Measurements from ENCODE around the gene ADAM19.

The ADAM19 gene

DNA sequence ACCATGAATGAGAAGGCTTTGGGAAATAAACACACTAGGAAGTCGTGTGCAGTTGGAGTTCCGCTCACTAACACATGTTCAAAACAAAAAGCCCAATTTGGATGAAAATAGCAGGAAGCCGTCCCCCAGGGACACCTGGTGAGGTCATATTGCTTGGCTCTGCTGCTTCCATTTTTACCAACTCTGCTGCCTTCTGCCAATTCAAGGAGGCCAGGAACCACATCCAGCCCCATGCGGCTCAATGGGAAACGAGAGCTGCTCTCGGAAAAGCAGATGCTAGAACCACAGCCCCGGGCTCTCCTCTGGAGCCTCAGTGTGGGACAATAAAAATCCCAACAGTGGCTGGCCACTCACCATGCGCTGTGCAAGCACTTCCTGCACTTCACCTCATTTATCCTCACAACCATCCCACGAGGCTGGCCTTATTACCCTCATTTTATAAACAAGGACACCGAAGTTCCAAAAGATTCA is 13.4 kb downstream of the ADAM19 start:
- DNase-seq = no peak

DNA sequence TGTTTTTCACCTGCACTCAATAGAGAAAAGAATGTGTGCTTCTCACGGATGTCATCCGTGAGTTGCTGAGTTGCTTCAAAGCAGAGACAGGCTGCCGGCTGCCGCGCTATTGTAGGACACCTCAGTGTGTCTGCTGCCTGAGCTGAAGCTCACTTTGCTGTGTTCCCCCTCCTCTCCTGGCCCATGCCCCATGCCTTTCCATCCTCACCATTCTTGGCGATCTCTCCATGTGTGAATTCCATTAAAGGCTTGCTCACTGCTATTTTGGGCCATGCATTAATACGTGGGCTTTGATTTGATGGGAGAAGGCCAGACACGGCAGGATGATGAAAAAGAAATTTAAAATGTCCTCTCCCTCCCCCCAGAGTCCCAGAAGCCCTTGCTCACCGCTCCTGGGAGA is 14.5 kb downstream of the ADAM19 start:
- DNase-seq = no peak

DNA sequence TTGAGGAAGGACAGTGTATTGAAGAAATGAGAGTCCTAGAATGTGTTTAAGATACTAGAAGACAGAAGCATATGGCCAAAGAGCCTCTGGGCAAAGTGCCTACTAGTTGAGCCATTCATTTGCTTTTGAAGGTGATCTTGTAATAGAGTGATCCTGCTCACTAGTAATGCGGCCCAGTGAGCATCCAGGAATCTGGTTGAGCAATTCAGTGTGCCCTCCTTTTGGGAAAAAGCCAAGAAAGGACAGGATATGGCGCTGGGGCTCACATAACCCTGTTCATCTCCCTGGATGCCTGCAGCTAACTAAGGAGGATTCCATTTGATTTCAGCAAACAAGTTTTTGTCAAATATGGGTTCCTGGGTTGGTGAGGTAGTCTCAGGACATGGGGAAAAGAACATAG is 16.3 kb downstream of the ADAM19 start:
- no peak for DNase-seq

DNA sequence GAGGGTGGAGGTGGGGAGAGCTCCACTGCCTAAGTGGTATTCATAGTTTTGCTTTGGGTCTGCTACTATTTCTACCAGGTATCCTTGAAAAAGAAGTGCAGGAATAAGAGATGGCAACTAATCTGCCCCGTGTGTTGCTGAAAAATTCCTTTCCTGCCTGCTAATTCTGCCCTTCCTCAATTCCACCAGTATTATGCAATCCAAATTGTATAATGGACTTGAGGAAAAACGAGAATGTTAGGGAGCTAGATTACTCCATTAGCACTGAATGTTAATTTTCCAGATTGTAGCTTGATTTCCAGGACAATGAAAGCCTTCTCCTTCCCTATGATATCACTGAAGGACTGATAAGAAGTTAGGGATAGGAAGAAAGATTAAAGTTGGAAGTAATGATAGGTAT is 16.9 kb downstream of the ADAM19 start:
- DNase-seq = no peak

GRCh38 chr5:157558041-157558595 is 17.5 kb downstream of the ADAM19 start:
- no peak for DNase-seq

GRCh38 chr5:157556615-157557418 is 18.8 kb downstream of the ADAM19 start:
- DNase-seq = no peak

DNA sequence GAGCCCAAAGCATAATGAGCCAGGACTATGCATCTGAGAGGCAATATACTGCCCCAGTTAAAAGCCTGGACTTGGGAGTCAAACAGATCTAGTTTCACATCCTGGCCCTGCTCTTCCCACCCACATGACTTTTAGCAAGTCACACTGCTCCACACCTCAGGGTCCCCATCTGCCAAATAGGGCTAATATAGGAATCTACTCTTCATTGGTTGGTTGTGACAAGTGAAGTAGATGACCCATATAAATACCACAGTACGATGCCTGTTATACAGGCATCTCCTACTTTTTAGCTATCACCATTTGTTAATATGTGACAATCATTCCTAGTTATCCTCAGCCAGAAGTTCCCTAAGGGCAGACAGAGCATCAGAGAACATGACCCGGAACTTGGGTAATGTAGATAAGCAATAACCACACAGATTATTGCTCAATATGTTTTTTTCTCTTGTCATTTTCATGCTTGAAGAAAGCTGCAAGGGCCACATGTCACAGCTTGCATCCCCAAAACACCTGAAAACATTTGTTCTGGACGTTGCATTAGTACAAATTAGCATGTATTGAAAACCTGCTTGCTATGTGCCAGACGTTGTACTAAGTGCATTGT is 20.4 kb downstream of the ADAM19 start:
- DNase-seq = no peak

GRCh38 chr5:157554179-157555036 is 21.2 kb downstream of the ADAM19 start:
- DNase-seq = no peak

DNA sequence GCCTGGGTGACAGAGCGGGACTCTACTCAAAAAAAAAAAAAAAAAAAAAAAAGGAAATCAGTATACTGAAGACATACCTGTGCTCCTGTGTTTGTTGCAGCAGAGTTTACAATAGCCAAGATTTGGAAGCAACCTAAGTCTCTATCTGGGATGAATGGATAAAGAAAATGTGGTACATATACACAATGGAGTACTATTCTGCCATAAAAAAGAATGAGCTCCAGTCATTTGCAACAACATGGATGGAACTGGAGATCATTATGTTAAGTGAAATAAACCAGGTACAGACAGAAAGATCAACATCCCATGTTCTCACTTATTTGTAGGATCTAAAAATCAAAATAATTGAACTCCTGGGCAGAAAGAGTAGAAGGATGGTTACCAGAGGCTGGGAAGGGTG is 22.9 kb downstream of the ADAM19 start:
- DNase-seq = no peak

- no peak for DNase-seq
These were observed 24.9 kb downstream of the ADAM19 start for GRCh38 chr5:157550663-157551062.

GRCh38 chr5:157549954-157550549 is 25.5 kb downstream of the ADAM19 start:
- no peak for DNase-seq

DNA sequence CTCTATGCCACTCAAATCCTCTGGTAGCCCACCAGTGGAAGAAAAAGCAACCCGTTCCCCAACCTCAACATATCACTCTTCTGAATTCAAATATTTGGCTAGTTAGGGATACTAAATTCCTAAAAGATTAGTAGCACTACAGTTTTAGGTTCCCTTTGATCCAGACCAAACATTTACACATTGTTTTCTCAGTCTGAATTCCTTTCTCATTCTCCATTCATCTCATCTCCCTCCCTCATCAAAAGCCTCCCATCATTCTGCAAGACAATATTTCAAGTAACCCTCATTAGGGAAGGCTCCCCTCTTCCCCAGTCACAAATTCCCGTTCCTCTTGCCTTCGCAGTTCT is 26.3 kb downstream of the ADAM19 start:
- no peak for DNase-seq

DNA sequence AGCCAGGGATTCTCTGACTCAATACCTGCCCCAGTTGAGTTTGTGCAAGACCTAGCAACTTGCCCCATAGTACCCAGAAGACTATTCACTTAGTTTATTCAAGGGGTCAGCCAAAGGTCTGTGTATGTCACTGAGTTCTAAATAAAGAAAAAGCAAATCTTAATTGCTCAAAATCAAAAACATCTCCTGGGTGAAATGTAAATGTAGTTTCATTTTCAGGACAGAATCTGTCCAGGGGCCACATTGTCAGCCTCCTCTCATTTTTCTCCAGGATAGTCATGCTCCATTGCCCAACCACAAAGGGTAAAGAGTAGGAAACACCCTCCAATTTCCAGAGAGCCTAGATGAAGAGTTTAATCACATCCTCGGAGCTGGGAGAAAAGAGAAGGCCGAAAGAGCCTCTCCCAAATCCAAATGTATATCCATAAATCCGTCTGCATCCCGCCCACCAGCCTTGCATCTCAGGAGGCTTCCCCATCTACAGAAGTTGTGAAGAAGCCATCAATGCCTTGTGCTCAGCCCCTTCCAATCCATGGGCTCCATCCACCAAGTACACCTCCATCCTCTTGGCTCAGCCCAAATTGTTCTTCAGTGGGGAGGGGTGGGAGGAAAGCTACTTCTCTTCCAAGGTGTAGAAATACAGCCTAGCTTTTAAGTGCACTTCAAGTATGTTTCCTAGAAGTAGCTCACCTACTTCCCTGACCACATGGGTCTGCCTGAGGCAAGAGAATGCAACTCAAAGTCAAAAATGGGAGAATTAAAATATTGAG is 26.9 kb downstream of the ADAM19 start:
- no peak for DNase-seq

- DNase-seq = no peak
These were observed 27.5 kb downstream of the ADAM19 start for GRCh38 chr5:157547941-157548512.

DNA sequence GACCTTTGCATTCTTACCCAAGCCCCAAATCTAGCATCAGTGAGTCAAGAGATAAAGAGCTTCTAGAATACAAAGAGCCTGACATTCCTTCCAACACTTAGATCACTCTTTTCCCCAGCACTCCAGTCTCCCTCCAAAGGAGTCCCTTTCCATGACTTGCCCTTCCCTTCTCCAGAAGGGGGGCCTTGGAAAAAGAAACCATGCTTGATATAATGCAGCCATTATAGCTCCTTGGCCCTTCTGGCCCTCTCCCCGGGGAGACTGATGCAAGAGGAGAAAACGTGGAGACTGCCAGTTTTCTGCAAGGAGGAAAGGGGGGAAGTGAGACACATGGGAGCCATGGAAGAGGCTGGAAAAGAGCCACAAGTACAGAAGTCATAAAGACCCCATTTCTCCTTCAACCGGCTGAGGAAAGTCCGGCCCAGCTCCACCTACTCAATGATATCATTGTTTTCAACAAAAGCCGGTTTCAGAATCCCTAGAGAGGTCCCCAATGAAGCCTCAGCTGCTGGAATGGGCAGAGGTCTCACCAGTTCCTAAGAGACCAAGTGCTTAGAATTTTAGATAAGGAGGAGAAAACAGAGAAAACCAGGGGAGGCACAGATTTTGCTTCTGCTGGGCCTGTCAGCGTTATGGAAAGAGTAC is 29.0 kb downstream of the ADAM19 start:
- DNase-seq = no peak

DNA sequence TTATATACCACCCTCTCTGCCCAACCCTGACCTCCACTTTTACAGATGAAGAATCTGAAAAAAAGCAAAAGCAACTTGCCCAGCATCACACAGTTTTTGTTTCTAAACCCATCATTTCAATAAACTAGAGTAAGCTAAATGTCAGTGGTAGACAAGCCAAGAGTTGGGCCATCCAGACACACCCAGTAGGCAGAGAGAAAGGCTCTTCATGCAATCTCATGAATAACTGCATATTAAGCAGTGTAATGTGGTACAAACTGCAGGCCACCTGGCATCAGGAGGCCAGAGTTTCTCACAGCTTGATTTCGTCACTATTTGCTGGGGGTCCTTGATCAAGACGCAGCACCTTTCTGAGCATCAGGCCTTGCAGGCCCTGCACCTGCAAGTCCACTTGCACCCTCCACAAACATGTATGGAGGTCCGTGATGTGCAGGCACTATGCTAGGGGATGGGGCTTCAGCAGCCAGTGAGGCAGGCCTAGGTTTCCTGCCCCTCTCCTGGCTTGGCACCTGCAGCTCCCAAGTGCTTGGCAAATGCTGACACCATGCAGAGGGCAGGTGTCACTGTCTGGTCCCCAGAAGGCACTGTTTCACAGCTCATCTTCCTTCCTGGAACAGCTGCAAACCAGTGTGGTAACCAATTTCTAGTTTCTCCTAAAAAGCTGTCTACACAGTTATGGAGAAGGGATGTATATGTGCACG is 29.8 kb downstream of the ADAM19 start:
- no peak for DNase-seq

DNA sequence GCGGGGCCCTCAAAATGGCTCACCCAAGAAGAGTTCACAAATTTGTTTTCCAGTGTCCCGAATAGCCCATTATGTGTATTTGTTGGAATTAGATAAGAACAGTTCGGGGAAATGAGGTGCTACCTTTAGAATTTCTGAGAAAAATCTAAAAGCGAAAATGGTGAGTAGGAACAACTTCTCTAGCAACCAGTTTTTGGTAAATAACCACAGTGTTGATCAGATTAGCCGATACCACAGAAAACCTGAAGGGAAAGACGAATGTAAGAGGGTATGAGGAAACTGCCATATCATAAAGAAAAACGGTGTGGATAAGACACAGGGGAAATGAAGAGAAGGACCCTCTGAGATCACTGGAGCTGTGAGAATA is 31.0 kb downstream of the ADAM19 start:
- DNase-seq = no peak

DNA sequence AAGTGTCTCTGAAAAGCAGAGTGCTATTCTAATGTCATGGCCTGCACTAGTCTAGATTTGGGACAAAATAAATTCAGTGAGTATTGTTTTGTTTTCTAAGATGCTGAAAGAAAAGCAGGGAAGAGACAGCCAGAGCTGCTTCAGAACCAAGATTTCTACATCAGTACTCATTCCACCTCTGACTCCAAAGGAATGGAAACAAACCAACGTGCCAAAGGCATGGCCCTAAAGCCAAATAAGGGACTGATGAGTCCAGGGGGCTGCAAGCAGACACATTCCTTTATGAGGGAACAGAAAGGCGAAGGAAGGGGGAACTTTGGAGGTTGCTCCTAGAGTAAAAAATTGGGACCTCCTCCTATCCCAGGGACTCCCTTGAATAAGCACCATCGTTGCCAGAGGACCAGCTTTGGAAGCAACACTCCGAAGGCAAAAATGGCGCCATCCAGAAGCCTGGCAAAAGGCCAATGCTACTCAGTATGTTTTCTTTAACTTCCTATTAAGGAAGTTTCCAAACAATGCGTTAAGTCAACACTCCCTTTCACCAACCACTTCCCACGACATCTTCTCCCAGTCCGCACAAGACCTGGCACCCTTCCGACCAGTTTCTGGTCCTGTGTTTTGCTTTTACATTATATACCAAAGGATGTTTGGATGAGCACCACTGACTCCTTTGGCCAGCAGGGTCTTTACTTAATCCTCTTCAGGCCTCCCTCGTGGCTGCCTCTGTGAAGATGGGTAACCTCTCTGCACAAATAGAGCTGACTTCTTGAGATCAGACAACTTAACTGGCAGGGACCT is 31.6 kb downstream of the ADAM19 start:
- no peak for DNase-seq

GRCh38 chr5:157542282-157543000 is 33.1 kb downstream of the ADAM19 start:
- no peak for DNase-seq

All from NCI-H1436 (cell line).